Astrocyte of the cerebellum (primary cell): ENCODE measurements around the gene MAP2K7.

Experiments used
- DNase-seq: peaks from one replicate; pipeline ENCODE4 v3.0.0-alpha.2; 2011; ENCODE audit warnings: low read depth
- H3K4me3 ChIP-seq: 2 replicates; pipeline ENCODE4 v1.5.1; 2011; ENCODE audit warnings: mild to moderate bottlenecking, low read depth, low read length, moderate library complexity
- in situ Hi-C: cut with HindIII; loops from 2 replicates; pipeline ENCODE4 v1.10.0; 2017; ENCODE audit warnings: low sequenced_read_pairs
- TF ChIP-seq, protein P1 (sequence below): IDR thresholded peaks from 2 replicates; pipeline ENCODE4 v1.5.1; 2012; ENCODE audit warnings: low read length, low read depth, moderate library complexity, mild to moderate bottlenecking; ENCODE audit errors: missing control alignments

Gene MAP2K7

DNA sequence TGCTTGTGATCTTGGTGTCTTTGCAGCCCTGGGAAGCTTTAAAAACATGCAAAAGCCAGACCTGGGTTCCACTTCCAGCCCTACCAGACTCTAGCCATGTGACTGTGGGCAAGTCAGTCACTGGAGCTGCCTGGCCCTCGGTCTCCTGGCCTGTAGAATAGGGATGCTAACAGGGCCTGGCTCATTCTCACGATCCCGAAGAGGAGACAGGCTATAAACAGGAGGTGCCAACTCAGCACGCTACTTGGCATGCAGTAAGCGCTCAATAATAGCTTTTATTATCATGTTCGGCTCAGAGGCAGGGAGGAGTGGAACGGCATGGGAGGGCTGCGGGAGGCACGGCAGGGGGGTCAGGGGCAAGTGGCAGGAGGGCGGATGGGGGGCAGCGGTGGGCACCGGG, 20.6 kb downstream of the MAP2K7 start:
- TF ChIP-seq, protein P1, sequence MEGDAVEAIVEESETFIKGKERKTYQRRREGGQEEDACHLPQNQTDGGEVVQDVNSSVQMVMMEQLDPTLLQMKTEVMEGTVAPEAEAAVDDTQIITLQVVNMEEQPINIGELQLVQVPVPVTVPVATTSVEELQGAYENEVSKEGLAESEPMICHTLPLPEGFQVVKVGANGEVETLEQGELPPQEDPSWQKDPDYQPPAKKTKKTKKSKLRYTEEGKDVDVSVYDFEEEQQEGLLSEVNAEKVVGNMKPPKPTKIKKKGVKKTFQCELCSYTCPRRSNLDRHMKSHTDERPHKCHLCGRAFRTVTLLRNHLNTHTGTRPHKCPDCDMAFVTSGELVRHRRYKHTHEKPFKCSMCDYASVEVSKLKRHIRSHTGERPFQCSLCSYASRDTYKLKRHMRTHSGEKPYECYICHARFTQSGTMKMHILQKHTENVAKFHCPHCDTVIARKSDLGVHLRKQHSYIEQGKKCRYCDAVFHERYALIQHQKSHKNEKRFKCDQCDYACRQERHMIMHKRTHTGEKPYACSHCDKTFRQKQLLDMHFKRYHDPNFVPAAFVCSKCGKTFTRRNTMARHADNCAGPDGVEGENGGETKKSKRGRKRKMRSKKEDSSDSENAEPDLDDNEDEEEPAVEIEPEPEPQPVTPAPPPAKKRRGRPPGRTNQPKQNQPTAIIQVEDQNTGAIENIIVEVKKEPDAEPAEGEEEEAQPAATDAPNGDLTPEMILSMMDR: no peak
- in situ Hi-C loops: no loop called here
- H3K4me3 ChIP-seq: no peak overlapping the region
- no peak for DNase-seq

GRCh38 chr19:7924651-7925170, 21.0 kb downstream of the MAP2K7 start:
- H3K4me3 ChIP-seq: peak overlapping the region; percentile 33
- TF ChIP-seq, protein P1: no peak
- in situ Hi-C loops: no loop called here
- no peak for DNase-seq

DNA sequence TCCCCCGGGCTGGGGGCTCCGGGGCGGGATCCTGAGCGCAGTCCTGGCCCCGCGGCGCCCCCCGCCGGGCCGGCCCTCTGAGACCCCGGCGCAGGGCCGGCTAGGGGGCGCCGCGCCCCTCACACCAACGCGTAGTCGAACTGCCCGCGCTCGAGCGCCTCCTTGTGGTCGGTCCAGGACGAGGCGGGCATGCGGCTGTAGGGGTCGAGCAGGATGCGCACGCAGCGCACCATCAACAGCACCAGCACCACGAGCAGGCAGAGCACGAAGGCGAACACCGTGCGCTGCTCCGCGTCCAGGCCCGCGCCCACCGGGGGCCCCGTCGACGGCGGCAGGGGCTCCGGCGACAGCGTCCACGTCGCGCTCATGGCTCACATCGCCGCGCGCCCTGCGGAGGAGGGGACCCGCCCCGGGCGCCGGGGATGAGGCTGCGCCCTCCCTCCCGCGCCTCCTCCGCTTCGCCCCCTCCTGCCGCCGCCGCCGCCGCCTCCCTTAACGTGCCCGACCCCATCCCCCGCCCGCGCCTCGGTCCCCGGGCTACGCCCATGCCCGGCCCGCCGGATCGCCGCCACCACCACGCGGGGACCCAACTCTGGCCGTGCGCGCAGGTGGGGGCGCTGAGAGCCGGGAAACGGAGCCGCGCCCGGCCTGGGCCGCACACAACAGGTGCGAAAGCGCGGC, 21.6 kb downstream of the MAP2K7 start:
- TF ChIP-seq, protein P1: peak; percentile 70

GRCh38 chr19:7926021-7926726, 22.5 kb downstream of the MAP2K7 start, which contains the start of gene CTXN1:
Gene CTXN1, minus strand, starts transcription at chr19:7926135. Its CDS starts 597 bp downstream, at chr19:7925538.
- in situ Hi-C loops: no loop called here
- TF ChIP-seq, protein P1: no peak
- peak within 1 kb of the TSS; percentile 39 for H3K4me3 ChIP-seq
- DNase-seq: no peak

More for the DNA sequence above, 21.6 kb downstream of the MAP2K7 start:
- peak overlapping the region; percentile 33 for H3K4me3 ChIP-seq
- in situ Hi-C loops: no loop called here
- DNase-seq: peak; percentile 42

DNA sequence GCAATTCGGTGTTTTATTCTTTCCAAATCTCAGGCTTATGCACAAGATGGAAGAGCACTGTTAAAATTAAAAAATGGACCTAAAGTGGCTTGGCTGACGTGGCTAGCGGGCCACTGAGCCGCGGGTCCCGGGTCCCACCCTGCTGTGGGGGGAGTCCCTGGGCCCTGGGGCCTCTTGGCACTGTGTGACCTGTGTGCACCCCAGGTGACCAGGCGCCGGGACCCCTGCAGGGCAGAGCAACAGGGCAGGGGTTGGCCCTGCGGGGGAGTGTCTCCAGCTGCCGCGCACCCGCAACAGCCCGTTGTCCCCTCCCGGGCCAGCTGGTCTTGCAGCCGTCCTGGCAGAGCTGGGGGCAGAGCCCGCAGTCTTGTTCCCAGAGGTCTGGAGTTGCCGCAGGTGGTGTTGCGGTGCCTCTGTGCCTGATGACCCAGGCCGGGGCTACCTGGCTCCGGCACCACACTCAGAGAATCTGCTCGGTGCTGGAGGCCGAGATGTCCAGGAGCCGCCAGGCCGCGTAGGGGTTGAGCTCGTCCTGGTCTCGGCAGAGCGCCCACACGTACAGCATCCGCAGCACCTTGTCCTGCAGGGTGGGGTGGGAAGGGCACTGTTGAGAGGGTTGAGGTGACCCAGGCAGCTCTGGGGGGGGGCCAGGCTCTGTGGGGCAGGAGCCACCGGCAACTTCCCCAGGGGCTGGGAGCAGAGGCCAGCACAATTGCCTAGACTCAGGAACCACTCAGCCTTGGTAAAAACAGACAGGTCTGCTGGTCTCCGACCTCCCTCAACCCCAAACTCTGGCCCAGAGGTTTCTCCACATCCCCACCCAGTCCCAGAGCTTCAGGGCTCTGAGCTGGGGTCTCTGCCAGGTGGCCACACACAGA, 23.3 kb downstream of the MAP2K7 start:
- no peak for DNase-seq
- no peak overlapping the region for H3K4me3 ChIP-seq
- in situ Hi-C loops: no loop called here
- TF ChIP-seq, protein P1: no peak
